ENCODE results near the gene DSCAML1. TPM values are rescaled to one million over a fixed set of nuclear protein-coding genes. Genes with fewer than 3 reads are reported as not detected.

Gene DSCAML1
- total RNA-seq, 1 donor from 2014 or later = not detected

DNA sequence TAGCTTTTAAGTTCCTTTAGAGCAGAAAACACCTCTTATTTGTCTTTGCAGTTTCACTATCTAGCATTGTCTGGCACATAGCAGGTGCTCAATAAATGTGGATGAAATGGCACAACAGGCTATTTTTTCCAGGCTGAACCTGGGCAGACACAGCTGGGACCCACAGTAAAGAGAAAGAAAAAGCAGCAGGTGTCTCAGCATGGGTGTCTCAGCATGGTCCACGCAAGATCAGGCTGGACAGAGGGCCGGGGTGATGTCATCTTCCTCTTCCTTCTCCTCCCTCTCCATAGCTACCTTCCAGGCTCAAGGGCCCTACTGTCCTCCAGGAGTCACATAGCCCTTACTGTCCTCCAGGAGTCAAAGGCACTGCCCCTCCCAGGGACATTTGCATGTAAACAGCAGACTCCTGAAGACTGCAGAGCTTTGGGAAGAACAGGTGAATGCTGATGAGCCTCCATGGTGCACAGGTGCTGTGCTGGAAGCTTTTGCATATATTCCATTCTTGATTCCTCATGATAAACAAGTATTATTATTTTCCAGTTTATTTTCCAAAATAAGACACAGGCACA, 65.2 kb downstream of the DSCAML1 start:
- DNase-seq (ENCODE audit: extremely low read depth, low read depth, low spot score) = no peak

DNA sequence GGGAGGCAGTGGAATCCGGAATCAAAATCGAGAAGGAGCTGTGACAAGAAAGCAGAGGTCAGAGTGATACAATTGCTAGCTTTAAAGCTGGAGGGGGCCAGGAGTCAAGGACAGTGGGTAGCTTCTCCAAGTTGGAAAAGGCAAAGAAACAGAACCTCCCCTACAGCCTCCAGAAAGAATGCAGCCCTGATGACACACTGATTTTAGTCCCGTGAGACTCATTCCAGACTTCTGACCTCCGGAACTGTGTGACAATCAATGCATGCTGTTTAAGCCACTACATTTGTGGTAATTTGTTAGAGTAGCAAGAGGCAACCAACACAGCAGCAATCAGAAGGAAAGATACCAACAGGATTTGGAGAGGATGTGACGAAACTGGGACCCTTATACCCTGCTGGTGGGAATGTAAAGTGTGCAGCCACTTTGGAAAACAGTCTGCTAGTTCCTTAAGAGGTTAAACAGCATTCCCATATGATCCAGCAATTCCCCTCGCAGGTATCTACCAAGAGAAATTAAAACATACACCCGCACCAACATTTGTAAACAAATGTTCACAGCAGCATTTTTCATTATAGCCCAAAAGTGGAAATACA, 66.7 kb downstream of the DSCAML1 start:
- no peak for DNase-seq (ENCODE audit: extremely low read depth, low read depth, low spot score)

DNA sequence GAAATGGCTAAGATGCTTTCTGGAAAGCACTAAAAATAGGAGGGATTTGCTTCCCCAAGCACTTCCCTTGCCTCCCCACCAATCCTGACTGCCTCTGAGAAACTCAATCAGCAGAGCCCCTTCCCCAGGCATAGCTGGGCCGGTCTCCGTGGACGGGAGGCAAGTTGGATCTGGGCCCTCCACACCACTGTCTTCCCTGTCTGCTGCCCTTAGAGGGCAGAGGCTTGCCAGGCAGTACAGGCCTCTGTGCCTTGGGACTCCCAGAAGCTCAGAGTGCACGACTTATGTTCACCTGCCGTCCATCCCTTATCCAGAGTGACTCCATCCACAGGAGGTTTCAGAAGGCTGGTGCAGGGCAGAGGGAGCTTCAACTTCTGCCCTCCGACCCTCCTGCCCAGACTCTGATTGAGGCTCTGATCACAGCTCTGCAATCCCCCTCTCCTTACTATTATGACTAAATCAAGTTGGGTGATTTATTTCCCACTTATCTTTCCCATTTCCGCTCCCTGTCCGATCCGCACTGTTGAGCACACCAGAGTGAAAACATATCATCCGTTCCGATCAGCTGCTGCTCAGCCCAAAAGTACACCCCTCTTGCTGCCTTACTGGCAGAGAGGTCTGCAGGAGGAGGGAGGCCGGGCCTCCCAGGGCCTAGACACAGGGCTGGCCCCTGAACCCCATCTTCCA, 71.8 kb downstream of the DSCAML1 start:
- no peak for DNase-seq (ENCODE audit: extremely low read depth, low read depth, low spot score)

DNA sequence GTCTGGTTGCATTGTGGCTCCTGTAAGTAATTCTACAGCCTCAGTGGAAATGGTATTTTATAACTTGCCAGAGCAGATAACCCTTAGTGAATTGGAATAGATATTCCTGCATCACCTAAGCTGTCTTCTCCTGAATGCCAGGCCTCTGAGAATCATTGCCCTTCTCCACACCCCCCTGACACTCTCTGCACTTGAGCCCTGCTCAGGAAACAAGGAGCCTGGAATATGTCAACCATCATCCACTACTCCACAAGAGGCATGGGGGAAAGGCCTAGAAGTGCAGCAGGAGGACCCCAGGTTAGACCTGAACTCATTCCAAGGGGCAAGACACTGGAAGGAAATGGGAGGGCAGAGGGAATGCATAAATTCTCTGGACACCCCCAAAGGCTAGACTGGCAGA, 72.4 kb downstream of the DSCAML1 start:
- DNase-seq (ENCODE audit: extremely low read depth, low read depth, low spot score) = no peak

DNA sequence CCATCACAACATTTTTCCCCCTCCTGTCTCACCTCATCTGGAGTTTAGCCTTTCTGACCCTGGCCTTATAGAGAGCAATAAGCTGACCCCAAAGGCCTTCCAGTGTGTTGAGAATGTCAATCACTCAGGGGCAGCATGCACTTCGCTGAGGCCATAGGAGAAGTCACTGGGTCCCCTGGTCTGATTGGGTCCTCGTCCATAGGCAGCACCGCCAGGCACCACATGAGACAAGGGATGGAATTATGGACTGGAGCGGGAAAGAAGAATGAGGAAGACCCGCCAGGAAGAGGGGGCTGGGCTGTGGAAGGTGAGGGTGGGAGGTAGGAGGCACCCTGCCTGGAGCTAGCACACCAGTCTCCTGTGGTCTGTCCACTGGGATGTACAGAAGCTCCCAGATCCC, 72.9 kb downstream of the DSCAML1 start:
- DNase-seq (ENCODE audit: extremely low read depth, low read depth, low spot score) = no peak

DNA sequence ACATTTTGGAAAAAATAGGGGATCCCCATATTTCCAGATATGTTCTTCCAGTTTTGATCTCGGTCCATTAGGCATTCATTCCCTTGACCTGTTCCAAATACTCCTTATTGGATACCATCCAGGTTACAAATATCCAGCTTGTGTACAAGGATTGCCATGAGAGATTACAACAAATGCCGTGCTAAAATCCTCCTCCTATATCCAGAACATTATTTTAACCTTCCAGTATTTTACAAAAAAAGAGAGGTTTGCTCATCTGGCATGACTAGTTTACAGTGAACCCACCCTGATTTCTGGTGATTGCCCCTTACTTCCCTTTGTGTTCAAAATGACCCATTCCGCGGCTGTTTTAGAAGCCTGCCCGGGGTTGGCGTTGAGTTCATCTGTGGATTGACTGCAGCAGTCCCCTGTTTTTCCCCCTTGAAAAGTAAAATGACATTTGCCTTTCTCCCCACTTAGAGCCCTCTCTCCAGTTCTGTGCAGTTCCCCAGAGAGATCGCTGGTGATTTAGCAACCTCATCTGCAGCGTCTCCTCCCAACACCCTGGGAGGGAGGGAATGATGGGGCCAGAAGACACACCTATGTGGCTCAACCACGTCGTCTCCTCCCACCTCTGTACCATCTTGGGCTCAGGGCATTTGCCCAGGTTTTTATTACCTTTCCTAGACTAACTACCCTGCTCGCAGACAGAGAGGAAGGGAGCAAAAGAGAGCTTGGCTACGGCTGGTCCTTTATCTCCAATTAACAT, 73.6 kb downstream of the DSCAML1 start:
- no peak for DNase-seq (ENCODE audit: extremely low read depth, low read depth, low spot score)

DNA sequence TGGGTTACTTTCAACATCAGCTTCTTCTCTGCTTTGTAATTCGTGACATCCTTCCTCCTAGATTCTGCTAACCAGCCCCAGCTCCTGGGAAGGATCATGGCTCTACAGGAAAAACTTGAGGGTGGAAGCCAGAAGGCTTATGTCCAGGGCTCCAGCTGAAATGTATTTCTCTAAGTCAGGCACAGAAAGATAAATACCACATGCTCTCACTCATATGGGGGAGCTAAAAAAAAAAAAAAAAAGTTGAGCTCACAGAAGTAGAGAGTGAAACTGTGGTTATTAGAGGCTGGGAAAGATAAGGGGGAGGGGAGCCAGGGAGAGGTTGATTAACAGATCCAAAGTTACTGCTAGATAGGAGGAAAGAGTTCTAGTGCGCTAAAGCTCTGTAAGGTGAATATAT, 74.9 kb downstream of the DSCAML1 start:
- no peak for DNase-seq (ENCODE audit: extremely low read depth, low read depth, low spot score)

DNA sequence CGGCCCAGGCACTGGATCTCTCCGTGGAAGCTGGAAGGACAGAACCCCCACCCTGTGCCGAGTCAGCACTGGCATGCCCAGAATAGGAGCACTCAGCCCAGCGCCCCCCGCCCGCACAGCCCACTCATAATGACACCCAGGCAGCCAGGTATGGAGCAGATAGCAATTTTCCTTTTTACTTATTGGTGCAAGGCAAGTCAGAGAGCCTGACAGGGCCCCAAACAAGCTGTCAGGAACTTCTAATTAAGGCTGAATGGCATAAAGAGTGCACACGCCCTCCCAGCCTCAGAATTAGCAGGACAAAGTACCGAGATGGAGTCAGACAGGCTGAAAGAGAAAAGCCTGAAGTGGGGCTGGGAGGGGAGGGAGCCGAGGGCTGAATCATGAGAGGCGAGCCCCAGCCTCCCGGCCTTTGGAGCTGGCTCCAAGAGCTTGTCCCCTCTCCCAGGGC, 76.9 kb downstream of the DSCAML1 start:
- no peak for DNase-seq (ENCODE audit: extremely low read depth, low read depth, low spot score)

DNA sequence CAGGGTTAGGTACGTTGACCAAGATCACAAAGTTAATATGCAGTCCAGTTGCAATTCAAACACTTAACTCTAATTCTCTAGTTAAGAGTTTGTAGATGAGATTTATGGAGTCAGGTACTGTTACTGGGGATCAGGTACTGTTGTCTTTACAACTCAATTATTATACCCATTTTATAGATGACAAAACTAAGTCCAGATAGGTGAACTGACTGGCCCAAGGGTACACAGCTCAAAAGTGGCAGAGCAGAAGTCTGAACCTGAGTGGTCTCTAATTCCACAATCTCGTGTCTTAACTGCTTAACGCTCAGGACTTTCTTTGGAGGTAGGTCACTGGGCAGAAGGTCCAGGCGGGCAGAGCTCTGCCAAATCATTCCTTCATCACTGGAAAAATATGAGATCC, 77.5 kb downstream of the DSCAML1 start:
- no peak for DNase-seq (ENCODE audit: extremely low read depth, low read depth, low spot score)

DNA sequence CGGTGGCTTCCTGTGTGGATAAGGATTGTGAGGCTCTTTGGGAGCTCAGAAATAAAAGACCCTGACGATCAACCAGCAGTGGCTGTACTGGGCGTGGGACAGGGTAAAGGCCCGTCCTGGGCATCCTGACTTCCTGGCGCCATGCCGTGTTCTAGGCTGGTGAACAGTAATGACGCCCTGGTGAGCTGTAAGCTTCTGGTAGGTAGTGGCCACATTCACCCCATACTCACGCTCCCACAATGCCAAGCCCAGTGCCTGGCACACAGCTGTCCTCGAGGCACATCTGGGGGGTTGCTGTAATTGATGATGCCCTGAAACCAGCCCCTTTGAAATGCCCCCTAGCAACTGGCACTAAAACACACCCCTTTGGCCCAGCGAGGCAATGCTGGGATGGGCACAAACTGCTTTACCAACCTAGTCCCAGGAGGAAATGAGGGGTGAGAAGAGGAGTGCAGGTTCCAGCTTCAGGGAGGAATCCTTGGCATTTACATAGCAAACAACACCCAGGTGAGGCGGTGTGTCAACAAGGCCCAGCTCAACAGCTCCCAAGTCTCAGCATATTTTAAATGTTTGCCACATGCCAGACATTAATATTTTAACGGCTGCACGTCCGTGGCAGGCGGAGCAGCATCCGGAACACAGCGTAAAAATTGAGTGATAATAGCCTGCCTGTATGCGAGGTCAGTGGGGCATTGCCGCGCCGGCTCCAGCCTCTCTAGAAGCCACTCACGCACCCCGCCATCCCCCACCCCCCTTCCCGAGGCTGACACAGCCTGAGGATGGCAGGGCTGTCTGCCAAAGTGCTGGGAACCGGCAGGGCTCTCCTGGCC, 79.3 kb downstream of the DSCAML1 start:
- DNase-seq (ENCODE audit: extremely low read depth, low read depth, low spot score) = no peak

DNA sequence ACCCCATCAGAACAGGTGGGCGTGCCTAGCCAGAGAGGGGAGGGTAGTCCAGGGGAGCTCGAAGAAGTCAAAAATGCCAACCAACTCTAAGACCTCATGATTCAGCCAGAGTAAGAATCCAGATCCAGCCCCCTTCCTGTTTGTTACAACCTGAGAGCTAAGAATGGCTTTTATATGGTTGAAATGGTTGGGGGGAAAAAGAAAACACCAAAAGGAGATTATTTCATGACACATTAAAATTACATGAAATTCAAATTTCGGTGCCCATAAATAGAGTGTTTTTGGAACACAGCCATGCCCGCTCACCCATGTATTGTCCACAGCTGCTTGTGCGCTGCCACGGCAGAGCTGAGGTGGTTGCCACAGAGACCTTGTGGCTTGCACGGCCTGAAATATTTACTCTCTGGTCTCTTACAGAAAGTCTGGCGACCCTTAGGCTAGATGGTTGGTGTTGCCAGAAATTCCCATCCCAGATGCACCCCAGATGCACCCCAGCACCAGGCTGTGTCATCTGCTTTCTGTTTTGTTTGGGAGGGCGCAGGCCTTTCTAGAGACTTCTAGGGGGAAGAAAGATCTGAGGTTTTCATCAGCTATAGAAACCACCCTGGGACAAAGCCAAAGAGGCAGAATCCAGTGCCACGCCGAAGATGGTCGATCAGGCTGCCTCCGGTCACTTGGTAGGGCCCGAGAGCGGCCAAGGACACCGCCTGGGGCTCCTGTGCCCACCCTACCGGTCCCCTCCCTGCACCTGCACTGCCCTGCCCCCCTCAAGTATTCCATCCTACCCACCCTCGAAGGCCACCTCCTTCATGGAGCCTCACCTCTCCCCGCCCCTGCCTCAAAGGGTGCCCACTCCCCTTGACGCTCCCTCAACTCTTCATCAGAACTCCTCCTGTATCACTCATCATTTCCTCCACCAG, 80.2 kb downstream of the DSCAML1 start:
- DNase-seq (ENCODE audit: extremely low read depth, low read depth, low spot score) = no peak

DNA sequence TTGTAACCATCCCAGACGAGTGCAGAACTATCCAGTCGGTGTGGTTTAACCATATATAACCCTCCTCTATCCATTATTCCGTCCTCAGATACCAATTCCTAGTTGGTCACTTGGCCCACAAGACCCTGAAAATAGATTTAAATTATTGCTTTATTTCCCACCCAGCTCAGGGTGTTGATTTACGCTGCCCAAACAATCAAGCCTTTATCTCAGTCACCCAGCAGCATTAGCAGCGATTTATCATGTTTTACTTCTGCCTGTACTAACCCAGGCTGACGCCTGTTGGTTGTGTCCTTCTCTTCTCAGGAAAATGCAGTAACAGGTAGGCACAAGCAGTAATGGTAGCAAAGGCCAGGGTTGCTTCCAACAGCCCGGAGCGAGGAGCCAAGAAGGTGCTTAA, 81.2 kb downstream of the DSCAML1 start:
- no peak for DNase-seq (ENCODE audit: extremely low read depth, low read depth, low spot score)

DNA sequence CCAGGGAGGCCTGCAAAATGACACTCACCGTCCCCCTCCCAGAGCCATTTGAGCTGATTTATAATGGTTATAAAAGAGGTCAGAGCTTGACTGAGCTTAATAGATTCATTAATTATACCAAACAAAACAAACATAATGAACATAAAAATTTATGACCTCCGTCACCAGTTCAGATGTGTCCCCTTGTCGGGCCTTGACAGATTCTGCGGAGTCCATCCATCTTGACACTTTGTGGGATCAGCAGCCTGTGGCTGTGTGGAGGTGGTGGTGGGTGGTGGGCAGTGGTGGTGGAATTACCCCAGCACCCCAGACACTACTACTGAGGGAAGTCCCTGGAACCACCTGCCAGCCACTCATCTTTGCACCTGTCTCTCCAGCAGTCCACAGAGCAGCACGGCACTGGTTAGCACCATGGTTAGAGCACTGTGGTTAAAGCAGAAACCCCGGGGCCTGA, 83.5 kb downstream of the DSCAML1 start:
- DNase-seq (ENCODE audit: extremely low read depth, low read depth, low spot score) = no peak

DNA sequence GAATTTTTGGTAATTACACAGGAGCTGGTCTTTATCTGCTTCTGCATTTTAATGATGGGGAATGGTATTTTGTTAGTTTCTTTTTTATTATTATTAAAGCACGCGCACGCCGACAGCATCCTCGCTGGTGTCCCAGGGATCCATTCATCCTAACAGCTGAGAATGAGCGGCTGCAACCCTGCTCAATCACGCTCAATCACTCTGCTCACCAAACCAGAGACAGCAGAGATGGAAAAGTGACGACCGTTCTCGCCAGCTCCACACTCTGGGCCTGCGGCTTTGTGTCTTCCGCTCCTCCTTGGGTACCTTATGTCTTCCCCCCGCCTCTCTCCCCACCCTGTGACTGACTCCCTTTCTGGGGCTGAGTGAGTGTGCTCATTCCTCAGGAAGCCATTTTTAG, 84.5 kb downstream of the DSCAML1 start:
- no peak for DNase-seq (ENCODE audit: extremely low read depth, low read depth, low spot score)

DNA sequence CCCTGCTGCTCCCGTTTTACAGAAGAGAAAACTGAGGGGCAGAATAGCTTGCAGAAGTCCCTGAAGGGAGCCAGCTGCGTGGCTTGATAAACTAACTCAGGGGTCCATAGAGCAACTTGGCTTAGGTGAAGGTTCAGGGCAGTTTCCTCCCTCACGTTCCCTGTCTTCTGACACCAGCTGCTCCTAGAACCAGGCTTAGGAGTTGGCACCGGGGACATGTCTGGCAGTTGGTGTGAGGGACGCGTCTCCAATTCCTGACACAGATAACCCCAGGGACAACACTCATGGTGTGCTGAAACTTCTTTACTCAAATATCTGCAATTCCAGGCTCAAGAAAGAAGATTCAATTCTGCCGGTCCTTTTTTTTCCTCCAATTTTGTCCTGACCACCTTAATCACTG, 85.7 kb downstream of the DSCAML1 start:
- no peak for DNase-seq (ENCODE audit: extremely low read depth, low read depth, low spot score)

DNA sequence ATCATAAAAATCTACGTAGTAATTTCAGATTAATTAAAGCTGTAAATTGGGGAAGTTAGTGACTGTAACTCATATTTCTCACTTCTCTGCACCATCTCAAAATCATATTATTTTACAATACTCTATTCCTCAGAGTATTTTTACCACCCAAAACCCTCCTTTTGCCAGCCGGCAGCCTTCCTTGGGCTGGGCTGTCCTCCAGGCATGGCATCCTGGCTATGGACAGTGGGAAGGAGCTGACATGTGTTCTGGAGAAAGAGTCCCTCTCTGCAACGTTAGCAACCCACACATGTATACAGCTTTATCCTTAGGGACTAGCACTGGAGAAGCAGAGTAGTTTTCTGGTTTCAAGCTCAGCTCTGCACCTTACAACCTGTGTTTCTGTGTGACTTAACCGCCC, 86.8 kb downstream of the DSCAML1 start:
- no peak for DNase-seq (ENCODE audit: extremely low read depth, low read depth, low spot score)

DNA sequence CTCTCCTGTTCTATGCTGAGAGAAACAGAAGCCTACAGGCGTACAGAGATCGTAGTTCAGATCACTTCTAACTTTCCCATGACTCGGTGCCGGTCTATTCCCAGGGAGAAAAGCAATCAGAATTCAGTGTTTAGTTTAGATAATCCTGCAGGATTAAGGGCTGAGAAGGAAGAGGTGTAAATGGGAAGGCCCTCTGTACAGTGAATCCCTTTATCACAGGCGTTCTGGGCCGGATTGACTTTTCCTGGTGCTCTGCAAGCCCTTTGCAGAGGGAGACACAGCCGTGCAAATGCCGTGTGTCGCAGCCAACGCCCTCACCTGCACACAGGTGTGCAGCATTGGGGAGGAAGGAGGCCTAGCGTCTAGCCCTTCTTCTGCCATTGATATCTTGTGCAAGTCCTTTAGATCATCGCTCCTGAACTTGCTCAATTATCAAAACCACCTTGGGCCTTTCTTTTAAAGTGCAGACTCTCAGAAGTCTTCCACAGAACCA, 90.6 kb downstream of the DSCAML1 start:
- DNase-seq (ENCODE audit: extremely low read depth, low read depth, low spot score) = no peak

DNA sequence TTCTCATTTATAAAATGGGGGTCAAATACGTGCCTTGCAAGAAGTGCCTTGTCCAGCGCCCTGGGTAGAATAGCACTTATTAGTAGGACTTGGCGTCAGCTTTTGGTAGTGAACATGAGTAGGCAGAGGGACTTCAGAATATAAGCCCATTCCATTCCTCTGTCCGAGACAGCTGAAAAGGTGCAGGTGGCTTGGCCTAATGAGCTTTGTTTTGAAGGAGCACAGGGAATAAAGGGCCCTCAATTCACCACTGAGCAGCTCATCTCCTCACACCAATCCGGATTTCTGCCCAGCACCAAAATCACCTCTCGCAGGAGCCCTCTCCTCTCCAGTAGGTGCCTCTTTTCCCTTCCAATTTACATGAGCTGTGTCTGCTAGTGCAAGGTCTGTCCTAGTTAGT, 91.2 kb downstream of the DSCAML1 start:
- no peak for DNase-seq (ENCODE audit: extremely low read depth, low read depth, low spot score)

DNA sequence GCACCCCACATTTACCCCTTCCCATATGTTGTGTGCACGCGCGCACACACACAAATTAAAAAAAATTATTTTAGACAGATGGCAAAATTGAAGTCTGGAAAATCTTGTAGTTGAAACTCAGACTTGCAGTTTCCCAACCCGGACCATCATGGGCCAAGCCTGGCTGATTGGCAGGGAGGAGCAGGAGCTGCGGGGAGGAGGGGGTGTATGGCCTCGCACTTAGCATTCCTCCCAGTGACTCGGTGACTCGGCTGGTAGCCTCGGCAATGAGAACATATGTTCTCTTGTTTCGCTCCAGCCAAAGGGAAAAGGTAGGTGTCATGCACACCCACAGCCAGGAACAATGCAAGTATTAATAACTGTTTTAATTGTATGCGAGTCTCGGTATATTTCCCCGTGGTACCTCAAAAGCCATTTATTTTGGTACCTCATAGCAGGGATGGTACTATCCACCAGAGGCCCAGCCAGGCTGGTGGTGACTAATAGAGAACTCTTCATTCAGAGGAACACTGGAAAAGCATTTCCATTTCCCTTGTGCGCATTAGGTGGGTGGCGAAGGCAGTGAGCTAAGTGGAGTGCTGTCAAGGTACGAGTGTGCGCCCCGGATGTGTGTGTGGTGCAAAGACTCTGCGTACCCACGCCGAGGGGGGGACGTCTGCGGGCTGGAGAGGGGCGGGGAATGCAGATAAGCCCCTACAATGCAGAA, 92.5 kb downstream of the DSCAML1 start:
- no peak for DNase-seq (ENCODE audit: extremely low read depth, low read depth, low spot score)

Data from glomerular endothelial cell (primary cell).